ENCODE data around the gene LYPD3.
"Not testable (repeated sequence)": the region's sequence is repeated elsewhere in the genome, so short reads cannot be mapped to it uniquely, and the experiment has no call there.

The LYPD3 gene

DNA sequence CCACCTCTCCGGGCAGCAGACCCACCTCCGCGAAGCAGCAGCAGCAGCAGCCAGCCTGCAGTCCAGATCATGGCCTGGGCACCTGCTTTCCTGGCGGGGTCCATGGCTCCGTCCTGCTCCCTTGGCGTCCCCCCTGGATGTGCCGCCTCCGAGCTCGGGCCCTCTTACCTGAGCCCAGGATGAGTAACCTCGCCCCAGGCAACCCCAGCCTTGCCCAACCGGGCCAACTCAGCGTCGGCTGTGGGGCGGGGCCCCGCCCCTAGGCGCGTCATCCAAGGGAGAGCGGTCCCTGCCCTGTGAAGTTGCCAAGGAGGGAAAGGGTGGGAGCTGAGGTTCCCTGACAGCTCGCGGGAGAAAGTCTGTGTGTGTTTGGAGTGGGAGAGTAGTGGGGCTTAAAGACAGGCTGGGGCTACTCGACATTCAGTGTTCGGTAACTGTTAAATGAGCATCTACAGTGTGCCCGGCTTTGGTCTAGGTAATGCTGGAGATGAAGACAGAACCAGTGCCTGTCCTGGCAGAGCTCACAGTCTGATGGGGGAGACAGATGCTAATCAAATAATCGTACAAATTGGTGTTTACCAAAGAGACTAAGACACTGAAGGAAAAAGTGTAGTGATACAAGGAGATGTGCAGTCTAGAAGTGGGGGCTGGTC lies at the start of gene LYPD3:
LYPD3 (minus strand) TSS at position 141 of the 653 bp plus-strand sequence; CDS start at position 104, 37 bp downstream.
- DNase-seq (ENCODE audit: low read depth, low spot score) = no peak

DNA sequence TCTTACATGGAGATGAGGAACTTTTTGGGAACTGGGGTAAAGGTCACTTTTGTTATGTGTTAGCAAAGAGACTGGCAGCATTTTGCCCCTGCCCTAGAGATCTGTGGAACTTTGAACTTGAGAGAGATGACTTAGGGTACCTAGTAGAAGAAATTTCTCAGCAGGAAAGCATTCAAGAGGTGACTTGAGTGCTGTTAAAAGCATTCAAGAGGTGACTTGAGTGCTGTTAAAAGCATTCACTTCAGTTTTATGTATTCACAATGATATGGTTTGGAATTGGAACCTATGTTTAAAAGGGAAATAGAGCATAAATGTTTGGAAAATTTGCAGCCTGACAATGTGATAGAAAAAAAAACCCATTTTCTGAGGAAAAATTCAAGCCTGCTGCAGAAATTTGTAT lies 47.0 kb upstream of the LYPD3 start:
- not testable (repeated sequence) for DNase-seq (ENCODE audit: low read depth, low spot score)

DNA sequence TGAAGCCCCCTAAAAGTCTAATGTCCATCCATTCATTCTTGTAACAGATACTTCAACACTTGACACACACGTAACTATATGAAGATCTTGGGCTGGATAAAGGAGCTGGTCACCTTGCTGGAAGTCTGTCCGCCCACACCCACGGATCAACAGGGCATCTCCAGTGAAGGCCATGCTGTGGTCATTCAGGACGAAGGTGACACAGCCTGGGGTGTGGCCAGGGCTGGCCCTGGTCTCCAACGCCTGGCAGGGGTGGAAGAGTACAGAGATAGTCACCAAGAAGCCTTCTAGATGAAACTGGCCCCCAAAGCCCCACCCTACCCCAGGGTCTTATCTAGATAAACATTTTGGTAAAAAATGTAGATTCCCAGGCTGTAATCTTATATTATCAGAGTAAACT lies 45.9 kb upstream of the LYPD3 start:
- DNase-seq (ENCODE audit: low read depth, low spot score) = no peak

DNA sequence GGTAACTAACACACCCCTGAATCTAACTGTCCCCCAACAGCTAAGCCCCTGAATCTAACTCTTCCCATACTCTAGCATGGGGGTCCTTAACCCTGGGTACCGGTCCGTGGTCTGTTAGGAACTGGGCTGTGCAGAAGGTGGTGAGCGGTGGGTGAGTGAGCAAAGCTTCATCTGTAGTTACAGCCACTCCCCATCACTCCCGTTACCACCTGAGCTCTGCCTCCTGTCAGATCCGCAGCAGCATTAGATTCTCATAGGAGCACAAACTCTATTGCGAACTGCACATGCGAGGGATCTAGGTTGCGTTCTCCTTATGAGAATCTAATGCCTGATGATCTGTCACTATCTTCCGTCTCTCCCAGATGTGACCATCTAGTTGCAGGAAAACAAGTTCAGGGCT lies 45.3 kb upstream of the LYPD3 start:
- no peak for DNase-seq (ENCODE audit: low read depth, low spot score)

DNA sequence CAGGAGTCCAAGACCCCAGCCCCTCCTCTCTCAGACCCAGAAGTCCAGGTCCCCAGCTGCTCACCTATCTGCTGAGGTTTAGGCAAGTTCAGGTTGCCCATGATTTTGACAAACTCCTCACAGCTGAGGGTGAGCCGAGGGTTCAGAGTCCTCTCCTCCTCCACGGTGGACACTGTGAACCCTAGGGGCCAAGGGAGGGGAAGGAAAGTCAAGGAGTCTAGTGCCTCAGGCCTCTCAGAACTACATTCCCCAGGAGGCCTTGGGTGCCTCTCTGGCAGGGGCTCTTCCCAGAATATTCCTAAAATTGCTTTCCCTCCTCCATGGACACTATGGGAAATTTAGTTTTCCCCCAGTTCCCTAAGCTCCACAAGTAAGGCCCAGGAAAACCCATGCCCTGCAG lies 42.5 kb upstream of the LYPD3 start:
- no peak for DNase-seq (ENCODE audit: low read depth, low spot score)

DNA sequence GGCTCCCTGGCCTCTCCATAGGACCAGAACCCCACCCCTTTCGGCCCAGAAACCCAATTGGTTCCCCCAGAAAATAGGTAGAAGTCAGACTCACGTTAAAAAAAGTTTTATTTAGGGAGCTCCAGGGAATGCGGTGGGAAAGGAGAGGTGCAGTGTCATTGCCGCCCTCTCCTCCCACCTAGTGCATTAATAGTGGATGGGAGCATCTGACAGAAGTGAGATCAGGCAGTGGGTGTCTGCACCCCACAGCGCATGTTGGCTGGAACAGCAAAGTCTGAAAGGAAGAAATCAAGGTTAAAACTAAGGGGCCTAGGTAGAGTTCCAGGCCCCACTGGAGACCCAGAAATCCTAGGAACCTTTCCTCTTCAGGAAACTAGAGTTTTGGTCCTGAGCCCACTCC lies 41.2 kb upstream of the LYPD3 start:
- DNase-seq (ENCODE audit: low read depth, low spot score) = no peak

DNA sequence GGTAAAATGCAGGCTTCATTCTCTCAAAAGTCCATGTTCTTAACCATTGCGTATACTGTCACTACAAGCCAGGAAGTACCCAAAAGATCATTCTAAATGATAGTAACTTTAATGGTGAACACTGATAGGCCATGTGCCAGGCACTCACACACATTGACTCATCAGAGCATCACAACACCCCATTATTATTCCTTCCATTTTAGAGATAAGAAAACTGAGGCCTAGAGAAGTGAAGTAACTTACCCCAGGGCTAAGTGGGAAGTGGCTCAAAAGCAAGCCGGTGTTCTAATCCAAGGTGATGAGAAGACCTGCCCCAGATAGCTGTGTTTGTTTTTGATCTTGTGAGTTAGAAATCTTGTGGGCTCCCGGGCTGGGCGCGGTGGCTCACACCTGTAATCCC lies 40.5 kb upstream of the LYPD3 start:
- DNase-seq (ENCODE audit: low read depth, low spot score) = no peak

DNA sequence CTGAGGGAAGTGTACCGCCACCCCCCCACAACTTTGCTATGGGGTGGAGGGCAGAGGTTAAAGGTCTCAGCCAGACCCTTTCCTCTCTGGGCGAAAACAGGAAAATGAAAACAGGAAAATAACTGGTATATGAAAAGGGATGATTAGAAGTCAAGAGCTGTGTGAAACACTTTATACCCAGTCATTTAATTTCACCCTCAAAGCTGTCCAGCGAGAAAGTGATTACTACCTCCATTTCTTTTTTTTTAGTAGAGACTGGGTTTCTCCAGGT lies 39.7 kb upstream of the LYPD3 start:
- no peak for DNase-seq (ENCODE audit: low read depth, low spot score)

DNA sequence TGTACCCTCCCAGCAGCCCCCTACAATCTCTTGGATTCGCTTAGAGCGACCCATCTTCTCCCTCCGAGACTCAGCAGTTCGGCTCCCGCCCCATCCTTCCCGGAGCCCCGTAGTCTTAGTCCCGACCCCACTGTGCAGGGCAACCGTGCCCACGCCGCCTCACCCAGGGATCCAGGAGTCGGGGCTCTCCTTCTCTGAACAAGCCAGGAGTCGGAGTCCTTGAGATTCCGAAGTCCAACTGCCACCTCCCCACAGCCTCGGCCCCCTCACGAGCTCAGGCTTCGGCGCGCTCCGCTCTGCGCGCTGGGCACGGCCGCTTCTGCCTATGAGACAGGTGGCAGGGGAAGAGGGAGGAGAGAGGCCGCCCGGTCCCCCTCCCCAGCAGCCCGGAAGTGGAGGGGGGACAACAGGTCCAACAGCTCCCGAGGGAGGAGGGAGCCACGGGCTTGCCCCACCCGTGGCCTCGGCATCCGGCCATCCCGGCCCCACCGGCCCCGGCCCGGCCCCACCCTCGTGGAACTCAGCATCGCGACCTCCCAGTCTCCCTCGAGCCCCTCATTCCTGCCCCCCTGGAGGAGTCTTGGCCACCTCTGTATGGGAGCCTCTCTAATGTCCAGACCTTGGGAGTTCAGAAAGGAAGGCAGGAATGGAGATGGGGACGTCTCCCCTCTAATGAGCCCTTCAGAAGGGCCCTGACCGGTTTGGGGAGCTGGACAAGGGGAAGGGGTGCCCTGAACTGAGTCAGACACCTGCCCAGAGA lies 39.2 kb upstream of the LYPD3 start, which contains the start of gene PHLDB3:
PHLDB3 (minus strand) TSS at position 321 of the 760 bp plus-strand sequence. CDS start 628 bp downstream, outside the sequence.
- peak; percentile 27 for DNase-seq (ENCODE audit: low read depth, low spot score)

DNA sequence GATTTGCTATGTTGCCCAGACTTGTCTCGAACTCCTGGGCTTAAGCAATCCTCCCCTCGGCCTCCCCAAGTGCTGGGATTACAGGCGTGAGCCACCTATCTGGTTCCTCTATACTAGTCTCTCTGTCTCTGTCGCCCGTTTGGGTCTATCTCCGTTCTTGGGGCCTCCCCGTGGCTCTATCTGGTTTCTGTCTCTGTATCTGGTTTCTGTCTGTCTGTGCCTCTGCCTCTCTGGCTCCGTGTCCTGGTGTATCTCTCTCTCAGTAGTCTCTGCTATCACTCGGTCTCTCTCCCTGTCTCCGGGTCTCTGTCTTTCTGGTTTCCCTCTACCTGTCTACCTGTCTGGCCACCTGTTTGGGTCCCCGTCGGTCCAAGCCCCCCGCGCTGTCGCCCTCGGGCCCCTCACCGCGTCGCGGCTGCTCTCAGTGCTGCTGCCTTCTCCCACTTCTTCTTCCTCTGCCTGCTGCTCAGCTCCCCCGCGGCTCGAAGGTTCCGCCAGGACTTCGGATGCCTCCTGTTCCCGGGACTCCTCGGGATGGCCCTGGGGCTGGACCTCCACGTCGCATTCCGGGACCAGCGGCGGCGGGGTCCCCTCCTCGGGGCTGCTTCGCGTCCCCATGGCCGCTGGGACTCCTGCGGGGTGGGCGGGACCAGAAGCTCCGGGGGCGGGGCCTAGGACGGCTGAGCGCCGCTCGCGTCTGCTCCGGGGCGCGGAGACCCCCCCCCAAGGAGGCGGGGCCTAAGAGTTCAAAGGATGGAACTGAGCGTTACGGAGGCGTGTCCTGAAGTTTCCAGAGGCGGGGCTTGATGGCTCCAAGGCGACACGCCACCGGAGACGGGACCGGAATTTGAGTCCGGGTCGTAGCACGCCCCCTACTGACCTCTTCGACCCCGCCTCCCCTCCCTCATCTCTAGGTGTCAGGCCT lies 38.4 kb upstream of the LYPD3 start:
- peak; percentile 97 for DNase-seq (ENCODE audit: low read depth, low spot score)

DNA sequence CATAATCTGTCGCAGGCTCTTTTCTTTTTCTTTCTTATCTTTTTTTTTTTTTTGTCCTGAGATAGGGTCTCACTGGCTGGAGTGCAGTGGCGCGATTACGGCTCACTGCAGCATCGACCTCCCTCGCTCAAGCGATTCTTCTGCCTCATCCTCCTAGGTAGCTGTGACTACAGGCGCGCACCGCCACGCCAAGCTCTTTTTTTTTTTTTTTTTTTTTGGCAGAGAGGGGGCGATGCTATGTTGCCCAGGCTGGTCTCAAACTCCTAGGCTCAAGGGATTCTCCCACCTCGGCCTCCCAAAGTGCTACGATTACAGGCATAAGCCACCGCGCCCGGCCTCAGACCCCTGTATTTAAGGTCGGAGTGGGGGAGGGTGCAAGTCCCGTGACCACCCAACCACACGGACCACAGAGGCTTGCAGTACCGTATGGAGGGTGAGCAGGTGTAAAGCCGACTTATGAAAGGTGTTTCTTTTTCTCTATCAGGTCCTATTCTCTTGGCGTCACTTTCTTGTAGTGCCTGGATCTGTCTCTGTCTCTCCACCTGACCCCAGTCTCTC lies 37.1 kb upstream of the LYPD3 start:
- DNase-seq (ENCODE audit: low read depth, low spot score) = no peak

DNA sequence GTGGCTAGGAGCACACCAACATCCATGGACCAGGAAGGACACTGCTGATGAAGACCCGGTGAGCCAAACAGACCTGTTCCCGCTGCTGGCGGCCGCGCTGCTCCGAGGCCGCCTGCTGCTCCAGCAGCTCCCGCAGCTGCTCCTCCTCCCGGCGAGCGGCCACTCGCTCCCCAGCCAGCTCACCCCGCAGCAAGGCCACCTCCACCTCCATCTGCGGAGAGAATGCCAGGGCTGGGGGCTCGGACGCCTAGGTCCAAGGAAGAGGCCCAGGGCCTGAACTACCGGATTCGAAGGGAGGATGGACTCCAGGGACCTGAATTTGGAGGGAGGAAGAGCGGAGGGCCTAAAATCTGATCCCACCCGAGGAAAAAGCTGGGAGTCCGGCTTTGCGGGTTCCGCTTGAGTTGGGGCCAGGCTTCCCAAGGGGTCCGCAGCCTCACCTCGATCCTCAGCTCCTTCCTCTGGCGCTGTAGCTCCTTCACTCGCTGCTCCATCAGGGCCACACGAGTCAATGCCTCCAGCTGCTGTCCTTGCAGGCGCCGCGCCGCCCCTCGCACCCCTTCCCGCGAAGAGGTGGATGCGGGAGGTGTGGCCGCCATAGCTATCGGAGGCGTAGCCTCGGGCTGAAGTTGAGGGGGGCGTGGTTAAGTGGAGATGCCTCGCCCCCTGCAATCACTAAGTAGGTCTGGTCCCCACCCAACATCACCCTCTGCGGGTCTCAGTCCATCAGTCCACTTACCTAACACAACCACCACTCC lies 36.4 kb upstream of the LYPD3 start:
- no peak for DNase-seq (ENCODE audit: low read depth, low spot score)

DNA sequence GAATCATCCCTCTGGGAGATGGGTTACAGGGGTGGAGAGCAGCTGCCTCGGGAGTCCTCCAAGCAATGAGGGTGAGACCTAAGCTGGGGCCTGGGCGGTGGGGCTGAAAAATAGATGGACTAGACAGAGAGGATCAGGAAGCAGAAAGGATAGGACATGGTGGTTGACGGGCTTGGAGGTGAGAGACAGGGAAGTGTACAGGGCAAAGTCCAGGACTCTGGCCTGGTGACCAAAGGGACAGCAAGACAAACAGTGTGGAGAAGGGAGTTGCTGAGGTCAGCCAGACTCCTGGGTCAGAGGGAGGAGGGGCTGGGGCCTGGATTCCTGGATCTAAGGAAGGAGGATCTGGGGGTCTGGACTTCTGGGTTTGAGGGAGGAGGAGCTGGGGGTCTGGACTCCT lies 33.6 kb upstream of the LYPD3 start:
- no peak for DNase-seq (ENCODE audit: low read depth, low spot score)

DNA sequence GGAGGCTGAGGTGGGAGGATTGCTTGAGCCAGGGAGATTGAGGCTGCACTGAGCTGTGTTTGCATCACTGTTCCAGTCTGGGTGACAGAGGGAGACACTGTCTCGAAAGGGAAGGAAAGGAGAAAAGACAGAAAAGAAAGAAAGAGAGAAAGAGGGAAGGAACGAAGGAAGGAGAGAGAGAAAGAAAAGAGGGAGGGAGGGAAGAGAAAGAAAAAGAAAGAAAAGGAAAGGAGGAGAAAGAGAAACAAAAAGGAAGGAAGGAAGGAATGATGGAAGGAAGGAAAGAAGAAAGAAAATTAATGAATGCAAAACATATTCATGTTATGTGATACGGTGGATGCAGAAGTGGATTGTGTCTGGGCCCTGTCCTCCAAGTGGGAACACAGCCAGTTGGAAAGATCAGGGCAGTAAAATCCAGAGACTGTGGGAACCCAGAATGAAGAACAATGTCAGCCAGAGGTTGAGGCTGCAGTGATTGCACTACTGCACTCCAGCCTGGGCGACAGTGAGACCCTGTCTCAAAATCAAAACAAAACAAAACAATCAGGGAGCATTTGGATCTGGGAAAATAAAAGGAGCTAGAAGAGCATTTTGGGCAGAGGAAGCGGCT lies 32.9 kb upstream of the LYPD3 start:
- no peak for DNase-seq (ENCODE audit: low read depth, low spot score)

DNA sequence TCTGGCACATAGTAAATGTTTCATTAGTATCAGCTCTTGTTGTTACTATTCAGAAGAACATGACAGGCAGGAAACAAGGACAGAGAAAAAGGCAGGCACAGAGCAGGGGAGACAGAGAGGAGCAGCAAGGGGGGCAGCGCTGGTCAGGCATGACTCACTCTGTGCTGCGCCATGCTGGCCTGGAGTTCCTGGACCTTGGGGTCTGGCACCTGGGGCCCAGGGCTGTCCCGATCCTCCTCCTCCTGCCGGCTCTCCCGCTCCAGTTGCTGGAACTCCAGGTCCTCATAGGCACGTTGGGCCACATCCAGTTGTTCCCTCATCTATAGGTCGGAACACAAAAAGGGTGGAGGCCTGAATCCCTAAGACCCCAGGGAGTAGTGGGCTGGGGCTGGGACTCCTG lies 31.6 kb upstream of the LYPD3 start:
- DNase-seq (ENCODE audit: low read depth, low spot score) = no peak

DNA sequence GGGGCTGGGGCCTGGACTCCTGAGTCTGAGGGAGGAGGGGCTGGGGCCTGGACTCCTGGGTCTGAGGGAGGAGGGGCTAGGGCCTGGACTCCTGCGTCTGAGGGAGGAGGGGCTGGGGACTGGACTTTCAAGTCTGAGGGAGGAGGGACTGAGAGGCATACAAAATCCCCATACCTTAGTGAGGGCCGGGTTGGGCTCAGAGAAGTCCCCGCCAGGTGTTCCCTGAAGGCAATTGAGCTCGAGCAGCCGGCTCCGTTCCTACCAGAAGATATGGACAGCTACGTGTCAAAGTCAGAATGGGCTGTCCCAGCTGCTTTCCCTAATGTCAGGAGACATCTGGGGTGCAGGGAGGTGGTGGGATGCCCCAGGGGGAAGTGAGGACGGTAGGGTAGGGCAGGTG lies 29.7 kb upstream of the LYPD3 start:
- DNase-seq (ENCODE audit: low read depth, low spot score) = no peak

DNA sequence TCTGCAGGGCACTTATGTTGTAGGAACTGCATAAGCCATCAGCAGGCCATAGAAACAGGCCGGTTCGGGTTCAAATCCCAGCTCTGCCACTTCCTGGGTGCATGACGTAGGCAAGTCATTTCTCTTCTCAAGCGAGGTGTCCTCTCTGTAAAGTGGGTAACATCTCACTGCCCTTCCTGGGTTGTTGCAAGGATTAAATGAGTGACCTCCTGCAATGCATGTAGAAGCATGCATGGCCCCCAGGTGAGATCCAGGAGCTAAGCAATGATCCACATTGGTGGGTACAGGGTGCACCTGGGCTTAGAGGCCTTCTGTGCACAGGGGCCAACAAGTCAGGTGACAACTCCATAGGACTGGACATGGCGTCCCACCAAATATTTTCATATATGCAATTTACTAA lies 25.4 kb upstream of the LYPD3 start:
- no peak for DNase-seq (ENCODE audit: low read depth, low spot score)

DNA sequence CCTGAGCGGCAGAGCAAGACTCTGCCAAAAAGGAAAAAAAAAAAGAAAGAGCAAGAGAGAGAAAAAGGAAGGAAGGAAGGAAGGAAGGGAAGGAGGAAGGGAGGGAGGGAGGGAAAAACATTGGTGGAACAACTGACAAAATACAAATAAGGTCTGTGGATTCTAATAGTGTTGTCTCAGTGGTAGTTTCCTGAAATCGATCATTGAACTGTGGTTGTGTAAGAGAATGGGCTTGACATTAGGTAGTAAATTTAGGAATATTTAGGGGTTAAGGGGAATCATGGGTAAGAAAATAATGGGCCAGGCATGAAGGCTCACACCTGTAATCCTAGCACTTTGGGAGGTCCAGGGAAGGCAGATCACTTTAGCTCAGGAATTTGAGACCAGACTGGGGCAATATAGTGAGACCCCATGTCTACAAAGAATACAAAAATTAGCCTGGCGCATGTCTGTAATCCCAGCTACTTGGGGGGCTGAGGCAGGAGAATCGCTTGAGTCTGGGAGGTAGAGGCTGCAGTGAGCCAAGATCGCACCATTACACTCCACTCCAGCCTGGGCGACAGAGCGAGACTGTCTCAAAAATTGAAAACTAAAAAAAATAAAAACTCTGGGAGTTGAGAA lies 24.7 kb upstream of the LYPD3 start:
- no peak for DNase-seq (ENCODE audit: low read depth, low spot score)

DNA sequence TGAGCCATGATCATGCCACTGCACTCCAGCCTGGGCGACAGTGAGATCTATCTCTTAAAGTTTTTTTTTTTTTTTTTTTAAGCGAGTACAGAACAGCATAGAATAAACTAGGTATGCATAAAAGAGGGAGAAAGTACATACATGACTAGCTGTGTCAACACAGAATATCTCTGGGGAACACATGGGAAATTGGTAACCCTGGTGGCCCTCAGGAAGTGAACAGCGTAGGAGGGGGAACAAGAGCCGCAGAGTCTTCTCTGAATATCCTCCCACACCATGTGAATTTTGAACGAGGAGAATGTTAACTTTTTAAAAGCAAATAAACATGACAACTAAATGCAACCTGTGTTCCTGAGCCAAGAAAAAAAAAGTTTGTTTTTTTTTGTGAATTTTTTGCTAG lies 23.9 kb upstream of the LYPD3 start:
- DNase-seq (ENCODE audit: low read depth, low spot score) = no peak

DNA sequence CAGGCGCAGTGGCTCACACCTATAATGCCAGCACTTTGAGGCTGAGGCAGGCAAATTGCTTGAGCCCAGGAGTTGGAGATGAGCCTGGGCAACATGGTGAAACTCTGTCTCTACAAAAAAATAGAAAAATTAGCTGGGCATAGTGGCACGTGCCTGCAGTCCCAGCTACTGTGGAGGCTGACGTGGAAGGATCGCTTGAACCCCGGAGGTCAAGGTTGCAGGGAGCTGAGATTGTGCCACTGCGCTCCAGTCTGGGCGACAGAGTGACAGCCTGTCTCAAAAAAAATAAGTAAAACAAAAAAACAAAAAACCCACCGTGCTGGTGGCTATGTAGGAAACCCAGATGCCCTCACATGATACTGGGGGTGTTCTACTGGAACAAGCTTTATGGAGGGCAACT lies 22.8 kb upstream of the LYPD3 start:
- no peak for DNase-seq (ENCODE audit: low read depth, low spot score)

DNA sequence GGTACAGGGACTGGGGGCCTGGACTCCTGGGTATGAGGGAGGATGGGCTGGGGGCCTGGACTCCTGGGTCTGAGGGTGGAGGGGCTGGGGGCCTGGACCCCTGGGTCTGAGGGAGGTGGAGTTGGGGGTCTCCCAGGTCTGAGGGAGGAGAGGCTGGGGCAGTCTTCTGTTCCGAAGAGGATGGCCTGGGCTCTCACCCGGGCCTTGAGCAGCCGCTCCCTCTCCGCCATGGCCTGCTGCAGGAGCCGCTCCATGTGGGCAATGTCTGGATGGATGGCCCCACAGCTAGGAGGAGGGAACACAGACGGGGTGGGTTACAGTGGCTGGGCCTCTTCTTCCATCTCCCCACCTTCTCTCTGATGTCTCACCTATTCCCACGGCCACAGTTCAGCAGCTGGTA lies 21.0 kb upstream of the LYPD3 start:
- DNase-seq (ENCODE audit: low read depth, low spot score) = no peak
